Activated CD8-positive, alpha-beta memory T cell treated with anti-CD3 and anti-CD28 coated beads, Interleukin-2, amount 50 U/mL, for 4 hours (primary cell): Measurements from ENCODE around the gene PPP1R36.
"Not testable (repeated sequence)": the region's sequence is repeated elsewhere in the genome, so short reads cannot be mapped to it uniquely, and the experiment has no call there.

Experiments
- DNase-seq: peaks from one replicate; pipeline ENCODE4 v3.0.0-alpha.2; 2020

Gene PPP1R36

DNA sequence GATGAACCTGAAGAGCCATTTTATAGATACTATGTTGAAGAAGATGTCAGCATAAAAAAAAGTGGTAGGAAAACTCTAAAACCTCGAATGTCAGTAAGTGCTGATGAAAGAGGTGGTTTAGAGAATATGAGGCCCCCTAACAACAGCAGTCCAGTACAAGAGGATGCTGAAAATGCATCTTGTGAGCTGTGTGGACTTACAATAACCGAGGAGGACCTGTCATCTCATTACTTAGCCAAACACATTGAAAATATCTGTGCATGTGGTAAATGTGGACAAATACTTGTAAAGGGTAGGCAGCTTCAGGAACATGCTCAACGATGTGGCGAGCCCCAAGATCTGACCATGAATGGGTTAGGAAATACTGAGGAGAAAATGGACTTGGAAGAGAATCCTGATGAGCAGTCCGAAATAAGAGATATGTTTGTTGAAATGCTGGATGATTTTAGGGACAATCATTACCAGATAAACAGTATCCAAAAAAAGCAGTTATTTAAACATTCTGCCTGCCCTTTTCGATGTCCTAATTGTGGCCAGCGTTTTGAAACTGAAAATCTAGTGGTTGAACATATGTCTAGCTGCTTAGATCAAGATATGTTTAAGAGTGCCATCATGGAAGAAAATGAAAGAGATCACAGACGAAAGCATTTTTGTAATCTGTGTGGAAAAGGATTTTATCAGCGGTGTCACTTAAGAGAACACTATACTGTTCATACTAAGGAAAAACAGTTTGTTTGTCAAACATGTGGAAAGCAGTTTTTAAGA lies 27.0 kb upstream of the PPP1R36 start:
- no peak for DNase-seq

DNA sequence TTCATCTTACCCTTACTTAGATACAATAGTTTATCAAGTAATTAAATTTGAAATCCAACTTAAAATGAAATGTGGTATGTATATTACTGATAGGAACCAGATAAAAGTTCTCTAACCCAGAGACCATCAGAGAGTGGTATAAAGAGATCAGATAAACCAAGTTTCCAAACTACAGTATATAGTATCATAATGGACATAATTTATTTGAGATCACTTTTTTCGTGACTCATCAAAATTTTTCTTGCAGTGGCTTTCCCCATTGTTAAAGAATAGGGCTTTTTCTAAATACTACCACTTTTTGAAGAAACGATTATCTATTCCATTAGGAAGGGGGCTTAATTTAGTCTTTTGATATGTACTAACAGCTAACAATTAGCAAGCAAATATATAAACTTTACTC lies 24.4 kb upstream of the PPP1R36 start:
- DNase-seq = no peak

GRCh38 chr14:64531567-64531966 lies 18.2 kb upstream of the PPP1R36 start:
- no peak for DNase-seq

DNA sequence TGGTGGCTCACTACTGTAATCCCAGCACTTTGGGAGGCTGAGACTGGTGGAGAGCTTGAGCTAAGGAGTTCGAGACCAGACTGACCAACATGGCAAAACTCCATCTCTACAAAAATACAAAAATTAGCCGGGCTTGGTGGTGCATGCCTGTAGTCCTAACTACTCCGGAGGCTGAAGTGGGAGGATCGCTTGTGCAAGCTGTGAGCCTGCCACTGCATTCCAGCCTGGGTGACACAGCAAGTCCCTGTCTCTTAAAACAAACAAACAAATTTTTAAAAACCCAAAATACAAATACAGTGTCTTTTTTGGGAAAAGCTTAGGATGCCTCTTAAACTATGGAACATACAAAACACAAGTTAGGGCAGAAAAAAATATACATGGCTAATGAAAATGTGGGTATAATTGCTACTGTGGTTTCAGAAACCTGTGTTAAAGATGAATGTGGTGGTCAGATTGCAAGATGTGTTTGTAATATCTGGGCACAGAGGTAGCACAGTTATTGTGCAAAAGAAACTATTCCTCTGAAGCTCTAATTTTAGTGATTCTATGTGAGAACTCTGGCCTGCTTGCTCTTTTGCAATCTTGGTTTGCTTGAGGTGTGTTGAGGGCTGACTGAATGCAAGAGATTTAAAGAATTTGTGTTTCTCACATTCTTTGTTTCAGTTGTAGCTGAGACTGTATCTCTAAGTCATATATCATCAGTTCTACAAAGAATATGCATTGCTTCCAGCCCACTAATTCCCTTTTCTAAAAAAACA lies 13.1 kb upstream of the PPP1R36 start:
- DNase-seq = no peak

DNA sequence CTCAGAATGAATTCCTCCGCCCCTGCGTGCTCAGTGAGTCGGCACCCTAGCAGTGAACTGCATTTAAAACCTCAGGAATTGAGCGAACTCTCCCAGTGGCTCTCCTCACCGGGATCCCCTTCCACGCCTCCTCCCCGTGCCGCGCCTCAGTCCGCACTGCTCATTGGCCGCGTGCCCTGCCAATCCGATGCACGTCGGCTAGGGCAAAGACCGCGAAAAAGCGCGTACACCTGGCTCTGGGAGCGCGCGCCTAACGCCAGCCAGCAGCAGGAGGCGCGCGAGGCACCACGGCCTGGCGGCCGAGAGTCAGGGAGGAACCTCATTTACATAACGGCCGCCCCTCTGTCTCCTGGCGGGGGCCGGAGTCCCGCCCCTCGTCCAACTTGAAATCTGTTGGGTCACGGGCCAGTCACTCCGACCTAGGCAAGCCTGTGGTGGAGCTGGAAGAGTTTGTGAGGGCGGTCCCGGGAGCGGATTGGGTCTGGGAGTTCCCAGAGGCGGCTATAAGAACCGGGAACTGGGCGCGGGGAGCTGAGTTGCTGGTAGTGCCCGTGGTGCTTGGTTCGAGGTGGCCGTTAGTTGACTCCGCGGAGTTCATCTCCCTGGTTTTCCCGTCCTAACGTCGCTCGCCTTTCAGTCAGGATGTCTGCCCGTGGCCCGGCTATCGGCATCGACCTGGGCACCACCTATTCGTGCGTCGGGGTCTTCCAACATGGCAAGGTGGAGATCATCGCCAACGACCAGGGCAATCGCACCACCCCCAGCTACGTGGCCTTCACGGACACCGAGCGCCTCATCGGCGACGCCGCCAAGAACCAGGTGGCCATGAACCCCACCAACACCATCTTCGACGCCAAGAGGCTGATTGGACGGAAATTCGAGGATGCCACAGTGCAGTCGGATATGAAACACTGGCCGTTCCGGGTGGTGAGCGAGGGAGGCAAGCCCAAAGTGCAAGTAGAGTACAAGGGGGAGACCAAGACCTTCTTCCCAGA lies 9.3 kb upstream of the PPP1R36 start, which contains the start of gene HSPA2:
TSS of gene HSPA2 (plus strand) at position 534 of the 995 bp plus-strand sequence. CDS start at position 643, 109 bp downstream.
- DNase-seq = peak; percentile 92

DNA sequence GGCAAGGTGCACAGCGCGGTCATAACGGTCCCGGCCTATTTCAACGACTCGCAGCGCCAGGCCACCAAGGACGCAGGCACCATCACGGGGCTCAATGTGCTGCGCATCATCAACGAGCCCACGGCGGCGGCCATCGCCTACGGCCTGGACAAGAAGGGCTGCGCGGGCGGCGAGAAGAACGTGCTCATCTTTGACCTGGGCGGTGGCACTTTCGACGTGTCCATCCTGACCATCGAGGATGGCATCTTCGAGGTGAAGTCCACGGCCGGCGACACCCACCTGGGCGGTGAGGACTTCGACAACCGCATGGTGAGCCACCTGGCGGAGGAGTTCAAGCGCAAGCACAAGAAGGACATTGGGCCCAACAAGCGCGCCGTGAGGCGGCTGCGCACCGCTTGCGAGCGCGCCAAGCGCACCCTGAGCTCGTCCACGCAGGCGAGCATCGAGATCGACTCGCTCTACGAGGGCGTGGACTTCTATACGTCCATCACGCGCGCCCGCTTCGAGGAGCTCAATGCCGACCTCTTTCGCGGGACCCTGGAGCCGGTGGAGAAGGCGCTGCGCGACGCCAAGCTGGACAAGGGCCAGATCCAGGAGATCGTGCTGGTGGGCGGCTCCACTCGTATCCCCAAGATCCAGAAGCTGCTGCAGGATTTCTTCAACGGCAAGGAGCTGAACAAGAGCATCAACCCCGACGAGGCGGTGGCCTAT lies 8.3 kb upstream of the PPP1R36 start:
- DNase-seq = peak; percentile 20

DNA sequence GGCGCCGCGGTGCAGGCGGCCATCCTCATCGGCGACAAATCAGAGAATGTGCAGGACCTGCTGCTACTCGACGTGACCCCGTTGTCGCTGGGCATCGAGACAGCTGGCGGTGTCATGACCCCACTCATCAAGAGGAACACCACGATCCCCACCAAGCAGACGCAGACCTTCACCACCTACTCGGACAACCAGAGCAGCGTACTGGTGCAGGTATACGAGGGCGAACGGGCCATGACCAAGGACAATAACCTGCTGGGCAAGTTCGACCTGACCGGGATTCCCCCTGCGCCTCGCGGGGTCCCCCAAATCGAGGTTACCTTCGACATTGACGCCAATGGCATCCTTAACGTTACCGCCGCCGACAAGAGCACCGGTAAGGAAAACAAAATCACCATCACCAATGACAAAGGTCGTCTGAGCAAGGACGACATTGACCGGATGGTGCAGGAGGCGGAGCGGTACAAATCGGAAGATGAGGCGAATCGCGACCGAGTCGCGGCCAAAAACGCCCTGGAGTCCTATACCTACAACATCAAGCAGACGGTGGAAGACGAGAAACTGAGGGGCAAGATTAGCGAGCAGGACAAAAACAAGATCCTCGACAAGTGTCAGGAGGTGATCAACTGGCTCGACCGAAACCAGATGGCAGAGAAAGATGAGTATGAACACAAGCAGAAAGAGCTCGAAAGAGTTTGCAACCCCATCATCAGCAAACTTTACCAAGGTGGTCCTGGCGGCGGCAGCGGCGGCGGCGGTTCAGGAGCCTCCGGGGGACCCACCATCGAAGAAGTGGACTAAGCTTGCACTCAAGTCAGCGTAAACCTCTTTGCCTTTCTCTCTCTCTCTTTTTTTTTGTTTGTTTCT lies 7.6 kb upstream of the PPP1R36 start:
- no peak for DNase-seq

DNA sequence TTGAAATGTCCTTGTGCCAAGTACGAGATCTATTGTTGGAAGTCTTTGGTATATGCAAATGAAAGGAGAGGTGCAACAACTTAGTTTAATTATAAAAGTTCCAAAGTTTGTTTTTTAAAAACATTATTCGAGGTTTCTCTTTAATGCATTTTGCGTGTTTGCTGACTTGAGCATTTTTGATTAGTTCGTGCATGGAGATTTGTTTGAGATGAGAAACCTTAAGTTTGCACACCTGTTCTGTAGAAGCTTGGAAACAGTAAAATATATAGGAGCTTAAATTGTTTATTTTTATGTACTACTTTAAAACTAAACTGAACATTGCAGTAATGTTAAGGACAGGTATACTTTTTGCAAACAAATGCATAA lies 6.9 kb upstream of the PPP1R36 start:
- no peak for DNase-seq

DNA sequence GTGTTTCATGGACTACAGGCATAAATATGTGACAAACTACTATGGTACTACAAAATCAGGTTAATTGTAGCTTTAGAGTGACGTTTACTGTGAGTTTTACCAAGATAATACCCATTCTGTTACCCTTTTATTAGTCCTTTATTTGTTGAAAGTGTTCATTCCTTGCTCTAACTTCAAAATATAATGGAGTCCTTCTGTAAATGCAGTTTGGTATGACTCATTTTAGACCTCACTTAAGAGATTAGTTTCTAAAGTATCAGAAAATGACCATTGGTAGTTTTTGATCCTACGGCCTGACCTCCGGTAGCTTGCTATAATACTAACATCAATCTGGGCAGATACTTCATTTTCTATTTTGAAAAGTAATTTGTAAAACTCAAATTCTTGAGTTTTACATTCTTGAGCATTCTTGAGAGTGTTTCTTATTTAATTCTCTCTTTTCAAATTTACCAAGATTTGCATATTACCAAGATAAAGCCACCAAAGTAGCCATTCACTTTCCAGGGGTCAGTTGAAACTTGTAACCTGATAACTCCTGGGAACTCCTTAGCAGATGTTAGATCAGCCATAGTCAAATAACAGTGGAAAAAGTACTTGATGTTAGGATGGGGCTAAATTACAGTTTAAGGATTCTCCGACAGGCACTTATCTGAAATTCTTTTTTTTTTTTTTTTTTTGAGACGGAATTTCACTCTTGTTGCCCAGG lies 5.0 kb upstream of the PPP1R36 start:
- DNase-seq = no peak

- no peak for DNase-seq
These were observed 745 bp upstream of the PPP1R36 start for GRCh38 chr14:64549016-64549415.

GRCh38 chr14:64550621-64551333 lies 1.0 kb downstream of the PPP1R36 start:
- DNase-seq = no peak

GRCh38 chr14:64554556-64554955 lies 4.8 kb downstream of the PPP1R36 start:
- no peak for DNase-seq

DNA sequence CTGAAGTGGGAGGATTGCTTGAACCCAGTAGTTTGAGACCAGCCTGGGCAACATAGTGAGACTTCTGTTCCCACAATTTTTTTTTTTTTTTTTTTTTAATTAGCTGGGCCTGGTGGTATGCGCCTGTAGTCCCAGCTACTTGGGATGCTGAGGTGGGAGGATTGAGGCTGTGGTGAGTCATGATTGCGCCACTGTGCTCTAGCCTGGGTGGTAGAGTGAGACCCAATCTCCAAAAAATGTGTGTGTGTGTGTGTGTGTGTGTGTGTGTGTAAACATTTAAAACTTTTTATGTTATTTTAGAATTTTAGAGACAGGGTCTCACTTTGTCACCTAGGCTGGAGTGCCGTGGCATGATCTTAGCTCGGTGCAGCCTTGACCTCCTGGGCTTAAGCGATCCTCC lies 6.8 kb downstream of the PPP1R36 start:
- no peak for DNase-seq

- DNase-seq = not testable (repeated sequence)
These were observed 8.5 kb downstream of the PPP1R36 start for GRCh38 chr14:64558216-64558615.

DNA sequence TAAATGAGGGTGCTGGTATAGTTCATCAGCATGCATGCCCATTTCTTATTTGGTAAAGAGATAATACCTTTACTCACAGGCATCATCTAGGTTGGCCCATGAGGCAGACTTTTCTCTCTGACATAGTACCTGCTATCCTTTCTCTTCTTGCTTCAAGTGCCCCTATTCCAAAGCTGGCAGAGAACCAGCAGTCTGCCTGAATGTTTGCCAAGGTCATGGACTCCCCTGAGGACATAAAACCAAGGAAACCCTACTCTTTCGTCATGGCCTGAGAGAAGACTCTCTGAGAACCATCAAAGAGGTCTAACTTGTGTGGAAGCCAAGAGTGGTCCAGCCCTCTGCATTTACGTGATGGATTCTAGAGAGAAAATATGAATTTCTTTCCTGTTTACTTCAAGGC lies 11.9 kb downstream of the PPP1R36 start:
- no peak for DNase-seq

DNA sequence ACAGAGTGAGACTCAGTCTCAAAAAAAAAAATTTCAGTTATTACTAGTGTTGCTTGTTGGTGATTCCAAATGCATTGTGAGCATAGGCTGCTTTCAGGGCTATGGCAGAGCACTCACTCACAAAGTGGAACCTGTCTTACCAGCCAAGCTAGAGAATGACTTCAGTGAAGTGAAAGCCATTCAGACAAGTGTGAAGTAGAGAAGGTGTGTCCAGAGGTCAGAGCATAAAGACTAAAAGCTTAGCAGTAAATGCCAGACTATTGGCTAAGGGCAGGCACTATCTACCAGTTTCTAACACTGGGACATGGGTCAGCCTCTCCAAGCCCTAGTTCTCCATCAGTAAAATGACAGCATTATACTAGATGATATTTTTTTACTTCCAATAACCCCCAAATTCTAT lies 12.7 kb downstream of the PPP1R36 start:
- no peak for DNase-seq

GRCh38 chr14:64563696-64564095 lies 13.9 kb downstream of the PPP1R36 start:
- DNase-seq = no peak

GRCh38 chr14:64566651-64567122 lies 16.9 kb downstream of the PPP1R36 start:
- DNase-seq = no peak

DNA sequence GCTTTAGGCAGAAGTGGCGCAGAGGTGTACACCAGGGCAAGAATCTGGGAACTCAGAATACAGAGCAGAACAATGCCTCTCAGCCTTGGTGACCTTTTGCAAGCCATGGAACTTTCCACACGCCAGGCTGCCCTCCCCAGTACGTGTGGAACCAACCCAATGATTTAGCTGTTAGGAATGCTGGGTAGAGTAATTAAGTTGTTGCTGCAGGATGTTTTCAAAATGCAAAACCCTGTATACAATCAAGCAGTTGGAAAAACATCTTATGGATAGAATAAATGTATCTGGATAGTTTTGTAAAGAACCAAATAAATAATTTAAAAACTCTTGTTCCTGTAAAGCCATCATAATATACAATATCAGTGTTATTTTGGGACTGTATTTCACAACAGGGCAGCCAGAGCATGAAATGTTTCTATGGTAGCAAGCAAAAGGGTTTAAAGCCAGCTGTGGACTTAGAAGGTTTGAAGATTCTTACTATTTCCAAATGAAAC lies 19.4 kb downstream of the PPP1R36 start:
- no peak for DNase-seq

DNA sequence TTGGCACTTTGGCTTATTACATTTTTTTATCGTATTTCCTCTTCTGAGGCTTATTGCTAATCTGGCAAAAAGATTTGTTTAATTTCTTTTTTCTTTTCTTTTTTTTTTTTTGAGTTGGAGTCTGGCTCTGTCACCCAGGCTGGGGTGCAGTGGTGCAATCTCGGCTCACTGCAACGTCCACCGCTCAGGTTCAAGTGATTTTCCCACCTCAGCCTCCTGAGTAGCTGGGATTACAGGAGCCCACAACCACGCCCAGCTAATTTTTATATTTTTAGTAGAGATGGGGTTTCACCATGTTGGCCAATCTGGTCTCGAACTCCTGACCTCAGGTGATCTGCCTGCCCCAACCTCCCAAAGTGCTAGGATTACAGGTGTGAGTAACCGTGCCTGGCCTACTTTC lies 19.9 kb downstream of the PPP1R36 start:
- not testable (repeated sequence) for DNase-seq
